NCI-H128 (cell line): ENCODE results near the gene TMEFF2.

ENCODE experiments used
- DNase-seq: peaks from one replicate; lab custom pipeline; 2025; ENCODE audit not compliant: unreplicated experiment; lab: John Stamatoyannopoulos, UW

Gene TMEFF2

GRCh38 chr2:191908874-191909273 is 285.9 kb downstream of the TMEFF2 start:
- DNase-seq: no peak

DNA sequence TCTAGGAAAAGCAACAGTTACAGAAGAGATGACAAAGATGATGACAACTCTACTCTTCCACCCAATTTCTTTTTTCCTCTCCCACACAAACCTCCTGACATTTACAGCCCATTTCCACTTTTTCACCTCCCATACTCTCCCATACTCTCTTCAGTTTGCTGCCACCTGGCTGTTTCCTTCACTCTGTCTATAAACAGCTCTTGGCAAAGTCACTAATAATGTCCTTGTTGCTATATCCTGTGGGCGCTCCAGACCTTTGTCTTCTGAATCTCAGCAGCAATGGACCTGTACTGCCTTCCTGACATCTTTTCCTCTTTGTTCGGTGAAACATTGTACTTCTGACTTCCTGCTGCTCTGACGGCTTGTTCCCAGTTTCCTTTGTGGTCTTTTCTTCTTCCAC is 287.2 kb downstream of the TMEFF2 start:
- no peak for DNase-seq

DNA sequence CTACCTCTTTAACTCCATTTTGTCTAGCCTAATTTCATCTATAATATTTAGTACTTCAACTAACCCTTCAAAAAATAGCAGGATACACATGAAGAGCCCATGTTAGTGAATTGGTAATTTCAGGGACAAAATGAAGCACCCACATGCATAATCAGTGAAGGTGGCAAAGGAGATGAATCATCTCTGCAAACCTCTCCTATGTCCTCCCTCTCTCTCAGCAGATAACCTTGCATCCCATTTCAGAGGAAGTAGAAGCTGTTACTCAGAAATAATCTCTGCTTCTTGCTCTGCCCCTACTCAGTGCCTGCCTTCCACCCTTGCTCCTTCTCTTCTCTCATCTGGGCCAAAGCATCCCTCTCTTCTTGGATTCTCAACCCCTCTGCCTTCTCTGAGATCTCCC is 287.6 kb downstream of the TMEFF2 start:
- no peak for DNase-seq

DNA sequence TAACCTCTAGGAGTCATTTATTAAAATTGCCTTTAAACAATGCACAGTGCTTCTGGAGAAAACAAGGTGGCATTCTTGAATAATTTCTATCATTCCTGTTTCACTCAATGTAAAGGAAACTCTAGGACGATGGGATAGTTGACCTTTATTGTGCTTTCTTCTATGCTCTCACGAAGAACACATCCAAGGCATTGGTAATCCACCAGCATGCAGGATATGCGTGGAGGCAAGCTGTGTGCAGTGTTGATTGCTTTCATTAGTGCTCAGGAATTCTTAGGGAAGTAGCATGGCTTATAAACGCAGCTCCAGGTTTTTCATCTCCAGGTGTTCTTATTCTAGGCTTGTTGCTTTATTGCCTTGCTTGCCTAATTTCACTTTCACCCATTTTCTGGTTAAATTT is 289.4 kb downstream of the TMEFF2 start:
- no peak for DNase-seq

DNA sequence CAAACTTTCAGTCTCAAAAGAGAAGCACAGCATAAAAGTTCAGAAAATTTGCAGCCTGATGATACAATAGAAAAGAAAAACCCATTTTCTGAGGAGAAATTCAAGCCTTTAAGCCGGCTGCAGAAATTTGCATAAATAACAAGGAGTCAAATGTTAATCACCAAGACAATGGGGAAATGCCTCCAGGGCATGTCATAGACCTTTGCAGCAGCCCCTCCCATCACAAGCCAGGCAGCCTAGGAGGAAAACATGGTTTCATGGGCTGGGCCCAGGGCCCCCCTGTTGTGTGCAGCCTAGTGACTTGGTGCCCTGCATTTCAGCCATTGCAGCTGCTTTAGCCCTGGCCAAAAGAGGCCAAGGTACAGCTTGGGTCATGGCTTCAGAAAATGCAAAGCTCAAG is 293.7 kb downstream of the TMEFF2 start:
- no peak for DNase-seq

DNA sequence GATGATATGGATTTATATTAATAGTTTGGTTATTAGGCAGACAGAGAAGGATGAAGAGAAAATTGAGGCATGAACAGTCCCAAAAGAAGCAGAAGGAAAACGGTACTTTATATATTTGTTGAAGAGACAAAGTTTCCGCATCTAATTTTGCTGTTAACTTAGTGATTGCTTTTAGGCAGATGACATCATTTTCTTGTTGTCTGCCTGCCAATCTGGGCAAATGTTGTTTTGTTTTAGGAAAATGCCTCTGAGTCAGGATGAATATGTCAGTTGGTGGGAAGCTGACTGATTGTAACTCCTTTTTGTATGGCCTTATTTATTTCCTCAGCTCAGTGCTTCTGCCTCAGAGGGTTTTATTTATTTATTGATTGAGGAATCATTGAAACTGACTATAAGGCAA is 295.3 kb downstream of the TMEFF2 start:
- DNase-seq: no peak
